BLaER1 treated with 17β-estradiol and CSF1 and Interleukin-3, amounts not matched to agents 10 nM and 100 nM (cell line): ENCODE measurements around the gene IFNA16.
"Not testable (repeated sequence)": the region's sequence is repeated elsewhere in the genome, so short reads cannot be mapped to it uniquely, and the experiment has no call there.

Experiments used
- H3K27ac ChIP-seq, 11 experiments: shearing (Covaris generic); formaldehyde crosslinking; 2 replicates each; pipeline ENCODE4 v1.8.1; 2022
- H3K27me3 ChIP-seq, 11 experiments: shearing (Covaris generic); formaldehyde crosslinking; 2 replicates each; pipeline ENCODE4 v1.8.1; 2022
- H3K36me3 ChIP-seq, 11 experiments: shearing (Covaris generic); formaldehyde crosslinking; 2 replicates each; pipeline ENCODE4 v1.8.1; 2022
- H3K4me1 ChIP-seq, 10 experiments: shearing (Covaris generic); formaldehyde crosslinking; 2 replicates each; pipeline ENCODE4 v1.8.1; 2022
- H3K4me2 ChIP-seq, 11 experiments: shearing (Covaris generic); formaldehyde crosslinking; 2 replicates each; pipeline ENCODE4 v1.8.1; 2022
- H3K4me3 ChIP-seq, 10 experiments: shearing (Covaris generic); formaldehyde crosslinking; 2 replicates each; pipeline ENCODE4 v1.8.1; 2022
- H3K9ac ChIP-seq, 11 experiments: shearing (Covaris generic); formaldehyde crosslinking; 2 replicates each; pipeline ENCODE4 v1.8.1; 2022
- H3K9me3 ChIP-seq, 11 experiments: shearing (Covaris generic); formaldehyde crosslinking; replicated peaks in 1 of 11; 2 replicates each; pipeline ENCODE4 v1.8.1; 2022
- H4K20me1 ChIP-seq, 11 experiments: shearing (Covaris generic); formaldehyde crosslinking; 2 replicates each; pipeline ENCODE4 v1.8.1; 2022
- Cebpa-rat ChIP-seq, 11 experiments: shearing (Covaris generic); IDR thresholded peaks; 2 replicates each; pipeline ENCODE4 v1.8.1; 2022

Gene IFNA16

DNA sequence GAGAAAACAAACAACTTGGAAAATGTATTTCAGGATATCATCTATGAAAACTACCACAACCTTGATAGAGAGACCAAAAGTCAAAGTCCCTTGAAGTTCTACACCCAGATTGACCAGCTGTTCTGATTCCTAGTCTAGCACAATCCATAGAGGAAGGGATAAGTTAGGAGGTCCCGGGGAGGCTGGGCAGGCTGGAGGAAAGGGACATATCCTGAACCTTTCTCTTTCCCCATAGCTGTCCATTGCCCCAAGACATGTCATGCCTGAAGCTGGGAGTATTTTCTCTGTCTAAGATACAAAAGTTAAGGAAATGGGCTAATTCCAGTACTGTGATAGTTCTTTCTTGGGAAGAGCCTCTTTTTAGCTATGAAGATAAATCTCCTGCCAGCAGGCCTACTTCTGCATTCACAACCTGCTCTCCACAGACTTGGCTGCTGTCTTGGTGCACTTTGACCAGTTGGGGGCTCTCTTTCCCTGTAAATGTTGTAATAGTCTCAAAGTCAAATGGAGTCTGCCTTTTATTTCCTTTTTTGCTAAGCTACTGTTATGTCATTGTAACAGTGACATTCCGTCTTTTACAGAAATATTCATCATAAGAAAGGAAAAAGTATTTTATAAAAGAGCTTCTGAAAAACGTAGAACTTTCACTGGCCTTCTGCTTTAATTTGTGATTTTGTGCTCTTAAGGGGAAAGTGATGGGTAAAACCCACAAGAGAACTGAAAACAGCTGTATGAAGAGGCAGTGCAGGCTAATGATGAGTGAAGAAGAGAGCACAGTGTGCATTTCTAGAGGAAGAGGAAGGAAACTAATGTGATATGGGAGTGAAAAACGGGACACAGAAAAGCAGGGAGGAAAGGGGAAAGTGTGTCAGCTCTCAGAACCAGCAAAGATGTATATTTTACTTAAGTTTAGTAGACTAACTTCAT is 34.0 kb downstream of the IFNA16 start:
- H3K9me3 ChIP-seq, H3K9ac ChIP-seq, H3K4me1 ChIP-seq, H4K20me1 ChIP-seq, H3K27ac ChIP-seq, H3K36me3 ChIP-seq, H3K27me3 ChIP-seq, H3K4me2 ChIP-seq, H3K4me3 ChIP-seq: not testable (repeated sequence)

- TF ChIP-seq Cebpa-rat (IDR thresholded peaks at IDR 0.05): no peak
- Histone ChIP-seq H3K36me3 (no peaks in the 10 kb centered on the region), H3K4me1 (peaks cover 0 to 4% (median 0%) of the 10 kb centered on the region in 10 experiments; a peak in 2 of 20 replicates), H3K4me2 (no peak overlapping the region), H3K9me3 (peaks cover 0 to 6% (median 0%) of the 10 kb centered on the region in 11 experiments; a peak in 1 of 22 replicates), H3K27me3 (no peaks in the 10 kb centered on the region), H3K4me3 (no peak overlapping the region), H4K20me1 (no peaks in the 10 kb centered on the region), H3K27ac (no peak overlapping the region), H3K9ac (no peak overlapping the region)
Measured at GRCh38 chr9:21174671-21175070, 42.4 kb downstream of the IFNA16 start.

GRCh38 chr9:21172156-21172555 is 45.0 kb downstream of the IFNA16 start:
- Histone ChIP-seq H3K27ac (no peak overlapping the region), H3K4me2 (no peak overlapping the region), H3K36me3 (no peaks in the 10 kb centered on the region), H3K4me1 (peaks cover 0 to 10% (median 0%) of the 10 kb centered on the region in 10 experiments; a peak in 3 of 20 replicates), H3K27me3 (no peaks in the 10 kb centered on the region), H4K20me1 (no peaks in the 10 kb centered on the region), H3K4me3 (no peak overlapping the region), H3K9ac (no peak overlapping the region), H3K9me3 (peaks cover 0 to 6% (median 0%) of the 10 kb centered on the region in 11 experiments; a peak in 1 of 22 replicates)
- TF ChIP-seq Cebpa-rat (IDR thresholded peaks at IDR 0.05): no peak

GRCh38 chr9:21171351-21171750 is 45.8 kb downstream of the IFNA16 start:
- H4K20me1 ChIP-seq: no peaks in the 10 kb centered on the region
- H3K9me3 ChIP-seq: peaks cover 0 to 6% (median 0%) of the 10 kb centered on the region in 11 experiments; a peak in 1 of 22 replicates
- no peak overlapping the region for H3K4me3 ChIP-seq
- H3K4me1 ChIP-seq: peaks cover 0 to 10% (median 0%) of the 10 kb centered on the region in 10 experiments; a peak in 3 of 20 replicates
- no peak overlapping the region for H3K9ac ChIP-seq
- no peaks in the 10 kb centered on the region for H3K27me3 ChIP-seq
- H3K27ac ChIP-seq: no peak overlapping the region
- no peak for TF ChIP-seq Cebpa-rat (IDR thresholded peaks at IDR 0.05)
- no peak overlapping the region for H3K4me2 ChIP-seq
- no peaks in the 10 kb centered on the region for H3K36me3 ChIP-seq

DNA sequence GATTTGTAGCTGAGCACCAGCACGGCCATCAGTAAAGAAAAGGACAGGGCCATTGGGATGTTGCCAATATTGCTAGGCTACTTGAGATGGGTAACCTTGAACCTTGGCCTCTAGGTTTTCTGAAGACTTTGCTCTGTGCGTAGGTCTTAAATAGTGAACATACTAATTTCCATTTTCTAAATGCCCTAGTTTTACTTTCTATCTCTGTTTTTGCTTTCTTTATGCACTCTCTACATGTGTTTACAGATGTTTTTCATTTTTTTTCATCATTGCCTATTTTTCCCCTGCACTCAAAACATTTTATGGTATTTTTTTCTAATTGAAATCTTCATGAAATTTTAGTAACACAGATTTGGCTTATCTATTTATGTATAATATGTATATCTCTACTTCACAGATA is 50.6 kb downstream of the IFNA16 start, which contains the start of gene IFNA21:
Gene IFNA21, minus strand, starts transcription at position 101 of the 400 bp plus-strand sequence. Its CDS starts 48 bp downstream, at position 53.
- not testable (repeated sequence) for H3K27me3 ChIP-seq, H3K36me3 ChIP-seq, H3K9ac ChIP-seq, H3K27ac ChIP-seq, H3K4me2 ChIP-seq, H4K20me1 ChIP-seq, H3K4me3 ChIP-seq
- peaks cover 0 to 10% (median 1%) of the 10 kb centered on the region in 10 experiments; a peak in 11 of 20 replicates for H3K4me1 ChIP-seq
- H3K9me3 ChIP-seq: peaks cover 13 to 21% (median 17%) of the 10 kb centered on the region in 11 experiments
